SK-N-MC (cell line): ENCODE results near the gene ILDR2.

Source experiments
- EZH2 ChIP-seq: fragments of 200-600 bp; sonication (generic); IDR thresholded peaks from one replicate; pipeline ENCODE4 v1.6.1; 2017; ENCODE audit warnings: antibody characterized with exemption
- FOXP2 ChIP-seq: optimal IDR thresholded peaks from 2 replicates; pipeline ENCODE3; 2011; ENCODE audit warnings: mild to moderate bottlenecking, moderate library complexity; ENCODE audit not compliant: insufficient read depth; ENCODE audit errors: extremely low read length, control extremely low read depth
- POLR2AphosphoS5 ChIP-seq: IDR thresholded peaks from 2 replicates; pipeline ENCODE4 v1.6.1; 2012; ENCODE audit warnings: mild to moderate bottlenecking, low read depth, low read length, borderline replicate concordance

DNA sequence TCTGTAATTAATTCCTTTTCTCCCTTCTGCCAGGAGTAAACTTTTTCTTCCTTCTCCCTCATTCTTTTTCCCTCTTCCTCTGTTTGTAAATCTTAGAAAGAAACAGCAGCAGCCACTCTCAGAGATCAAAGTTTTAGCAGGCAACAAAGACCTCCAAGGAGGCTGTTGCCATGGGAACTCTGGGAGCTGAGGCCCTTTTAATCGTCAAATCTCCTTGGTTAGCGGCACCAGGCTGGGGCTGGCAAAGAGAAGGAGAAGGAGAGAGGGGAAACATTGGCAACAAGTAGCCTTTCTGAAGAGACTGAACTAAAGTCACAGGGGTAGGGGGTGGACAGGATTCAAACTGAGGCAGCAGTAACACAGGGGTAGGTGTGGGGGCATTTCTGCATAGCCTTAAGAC is 25.2 kb downstream of the ILDR2 start:
- no peak for TF ChIP-seq EZH2
- TF ChIP-seq POLR2AphosphoS5 = no peak
- TF ChIP-seq FOXP2 = no peak
